Stomach smooth muscle (tissue), 2 donors: ENCODE measurements around the gene LDLRAD4.
A peak's percentile ranks its signal among the peaks of the same experiment; 100 is the strongest.

Source experiments
- H3K27ac ChIP-seq: one replicate; pipeline ENCODE4 v1.7.0; 2013; ENCODE audit warnings: mild to moderate bottlenecking, low read length, inconsistent platforms
- H3K27me3 ChIP-seq, 2 donors: one replicate each; pipeline ENCODE4 v1.7.0; 2013; ENCODE audit warnings: low read length in 2 of 2; ENCODE audit not compliant: insufficient read depth in 2 of 2, control insufficient read depth in 1 of 2
- H3K36me3 ChIP-seq, 2 donors: one replicate each; pipeline ENCODE4 v1.7.0; 2013; ENCODE audit warnings: low read length in 2 of 2; ENCODE audit not compliant: control insufficient read depth in 2 of 2, insufficient read depth in 2 of 2
- H3K4me1 ChIP-seq: one replicate; pipeline ENCODE4 v1.7.0; 2013; ENCODE audit warnings: low read length; ENCODE audit not compliant: control insufficient read depth, insufficient read depth
- H3K4me3 ChIP-seq, 2 donors: one replicate each; pipeline ENCODE4 v1.7.0; 2013; ENCODE audit warnings: low read length in 2 of 2
- H3K9ac ChIP-seq, 2 donors: one replicate each; pipeline ENCODE4 v1.7.0; 2013; ENCODE audit warnings: low read length in 2 of 2, mild to moderate bottlenecking in 1 of 2
- H3K9me3 ChIP-seq, 2 donors: one replicate each; pipeline ENCODE4 v1.7.0; 2013; ENCODE audit warnings: low read length in 2 of 2; ENCODE audit not compliant: control insufficient read depth in 2 of 2
- donor health status: healthy.
- donor health status: Pancreatic carcinoma.

Gene LDLRAD4

GRCh38 chr18:13625843-13626543, 407.4 kb downstream of the LDLRAD4 start:
- Histone ChIP-seq H3K9me3 (no peaks in the 10 kb centered on the region), H3K27me3 (no peaks in the 10 kb centered on the region), H3K27ac (no peak overlapping the region), H3K9ac (no peak overlapping the region), H3K36me3 (peaks cover 5 to 8% of the 10 kb centered on the region in 2 donors), H3K4me3 (no peak overlapping the region), H3K4me1 (peaks cover 6% of the 10 kb centered on the region)

DNA sequence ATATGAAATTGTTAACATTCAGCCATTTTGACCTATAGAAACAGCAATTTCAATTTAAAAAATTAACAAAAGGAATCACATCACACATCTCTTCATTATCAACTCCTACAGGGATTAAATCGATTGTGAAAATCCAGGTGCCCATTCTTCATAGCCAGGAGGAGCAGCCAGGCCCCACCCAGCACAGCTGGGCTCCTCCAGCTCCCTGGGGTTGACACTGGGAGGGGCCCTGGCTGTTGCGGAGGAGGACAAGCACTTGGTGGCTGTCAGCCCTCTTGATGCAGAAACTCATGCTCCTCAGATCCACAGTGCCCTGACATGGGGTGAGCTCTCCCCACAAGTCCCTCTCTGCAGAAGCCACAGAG, 408.0 kb downstream of the LDLRAD4 start:
- Histone ChIP-seq H3K9me3 (no peaks in the 10 kb centered on the region), H3K36me3 (peaks cover 5 to 6% of the 10 kb centered on the region in 2 donors), H3K27ac (no peak overlapping the region), H3K9ac (no peak overlapping the region), H3K27me3 (no peaks in the 10 kb centered on the region), H3K4me1 (peaks cover 6% of the 10 kb centered on the region), H3K4me3 (no peak overlapping the region)

- H3K27me3 ChIP-seq = no peaks in the 10 kb centered on the region
- peaks cover 6% of the 10 kb centered on the region for H3K4me1 ChIP-seq
- no peak overlapping the region for H3K9ac ChIP-seq
- peaks cover 2 to 5% of the 10 kb centered on the region in 2 donors for H3K36me3 ChIP-seq
- H3K9me3 ChIP-seq = no peaks in the 10 kb centered on the region
- H3K4me3 ChIP-seq = no peak overlapping the region
- H3K27ac ChIP-seq = no peak overlapping the region
These were observed 409.1 kb downstream of the LDLRAD4 start for GRCh38 chr18:13627639-13628038.

DNA sequence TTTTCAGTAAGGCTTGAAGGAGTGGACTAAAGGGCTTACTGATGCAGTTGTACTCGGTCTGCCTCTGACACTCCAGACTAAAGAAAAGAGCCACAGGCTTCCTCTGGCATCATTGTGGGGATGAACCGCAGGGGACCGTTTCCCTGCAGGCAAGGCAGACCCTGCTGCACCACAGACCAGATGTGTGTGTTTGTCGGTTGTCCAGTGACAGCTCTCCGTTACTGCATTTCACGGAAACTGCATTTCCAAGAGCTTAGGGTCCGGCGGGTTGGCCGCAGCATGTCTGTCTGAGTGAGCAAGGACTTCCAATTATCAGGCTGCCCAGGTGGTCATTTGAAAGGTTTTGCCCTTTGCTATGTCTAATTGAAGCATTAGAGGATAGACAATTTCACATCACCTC, 409.7 kb downstream of the LDLRAD4 start:
- H3K4me3 ChIP-seq = no peak overlapping the region
- no peak overlapping the region for H3K9ac ChIP-seq
- no peaks in the 10 kb centered on the region for H3K9me3 ChIP-seq
- H3K27ac ChIP-seq = no peak overlapping the region
- peaks cover 0 to 5% of the 10 kb centered on the region in 2 donors for H3K36me3 ChIP-seq
- no peaks in the 10 kb centered on the region for H3K27me3 ChIP-seq
- peaks cover 6% of the 10 kb centered on the region for H3K4me1 ChIP-seq

DNA sequence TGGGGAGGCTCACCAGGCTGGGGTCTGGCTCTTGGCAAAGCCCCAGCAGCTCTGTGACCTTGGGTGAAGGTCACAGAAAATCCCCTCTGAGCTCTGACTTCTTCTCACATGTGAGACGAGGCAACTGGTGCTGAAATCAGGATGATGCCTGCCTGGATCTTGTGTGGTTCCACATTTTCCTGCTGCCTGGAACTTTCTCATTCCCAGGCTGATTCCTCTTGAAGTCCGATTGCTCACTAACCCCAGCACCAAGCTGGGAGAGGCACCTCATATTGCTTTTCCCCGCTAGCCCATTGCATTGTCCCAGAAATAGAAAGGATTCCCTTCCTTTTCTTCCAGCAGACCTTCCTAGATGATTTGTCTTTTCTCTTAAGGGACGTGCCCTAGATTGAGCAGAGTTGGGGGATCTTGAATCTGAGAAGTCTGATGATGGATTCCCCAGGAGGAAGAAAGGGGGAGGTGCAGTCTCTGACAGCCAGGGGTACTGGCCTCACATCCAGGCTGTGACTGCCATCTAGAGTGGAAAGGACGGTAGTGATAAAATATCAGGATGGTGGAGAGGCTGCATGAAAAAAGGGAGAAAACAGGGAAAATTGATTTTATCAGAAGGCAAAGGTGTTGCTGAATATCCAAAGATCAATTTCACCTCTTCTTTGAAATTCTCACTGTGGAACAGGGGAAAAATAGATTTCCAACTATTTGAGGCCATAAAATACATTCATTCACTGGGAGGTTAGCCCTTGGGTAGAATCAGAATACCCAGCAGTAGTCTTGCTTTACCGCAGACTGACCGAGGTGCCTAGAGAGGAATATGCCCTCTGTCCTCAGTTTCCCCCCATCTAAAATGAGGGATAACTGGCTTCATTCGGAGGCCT, 411.5 kb downstream of the LDLRAD4 start:
- peak overlapping the region; percentile 41 for H3K27ac ChIP-seq
- H3K4me1 ChIP-seq = peaks cover 8% of the 10 kb centered on the region
- H3K9ac ChIP-seq = peak overlapping the region in 1 of 2 donors; percentile 29
- peak overlapping the region; percentile 1 to 44 for H3K4me3 ChIP-seq
- H3K36me3 ChIP-seq = no peaks in the 10 kb centered on the region
- no peaks in the 10 kb centered on the region for H3K9me3 ChIP-seq
- H3K27me3 ChIP-seq = no peaks in the 10 kb centered on the region

DNA sequence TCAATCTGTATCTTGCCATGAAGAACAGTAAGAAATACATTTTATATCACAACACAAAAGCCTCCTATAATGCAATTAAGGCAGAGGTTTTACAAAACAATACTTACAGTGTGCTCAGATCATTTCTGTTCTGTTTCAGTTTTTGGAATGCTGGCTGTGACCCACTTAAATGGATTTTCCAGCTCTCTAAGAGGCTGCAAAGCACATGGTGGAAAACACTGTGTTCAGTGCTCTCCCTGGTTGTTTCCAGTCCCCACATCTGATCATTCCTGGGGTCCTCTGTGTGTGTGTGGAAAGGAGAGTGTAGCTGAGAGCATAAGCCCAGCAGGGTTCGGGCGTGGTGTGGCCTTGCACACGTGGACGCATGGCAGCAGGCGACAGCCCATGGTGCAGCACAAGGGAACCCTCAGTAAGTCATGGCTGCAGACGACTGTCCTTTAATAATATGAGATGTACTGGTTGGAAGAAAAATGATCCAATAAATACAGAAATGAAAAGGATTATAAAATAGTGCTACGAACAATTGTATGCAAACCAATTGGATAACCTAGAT, 412.2 kb downstream of the LDLRAD4 start:
- no peak overlapping the region for H3K27ac ChIP-seq
- peaks cover 9% of the 10 kb centered on the region for H3K4me1 ChIP-seq
- no peak overlapping the region for H3K4me3 ChIP-seq
- H3K27me3 ChIP-seq = no peaks in the 10 kb centered on the region
- no peaks in the 10 kb centered on the region for H3K9me3 ChIP-seq
- H3K9ac ChIP-seq = no peak overlapping the region
- H3K36me3 ChIP-seq = no peaks in the 10 kb centered on the region

DNA sequence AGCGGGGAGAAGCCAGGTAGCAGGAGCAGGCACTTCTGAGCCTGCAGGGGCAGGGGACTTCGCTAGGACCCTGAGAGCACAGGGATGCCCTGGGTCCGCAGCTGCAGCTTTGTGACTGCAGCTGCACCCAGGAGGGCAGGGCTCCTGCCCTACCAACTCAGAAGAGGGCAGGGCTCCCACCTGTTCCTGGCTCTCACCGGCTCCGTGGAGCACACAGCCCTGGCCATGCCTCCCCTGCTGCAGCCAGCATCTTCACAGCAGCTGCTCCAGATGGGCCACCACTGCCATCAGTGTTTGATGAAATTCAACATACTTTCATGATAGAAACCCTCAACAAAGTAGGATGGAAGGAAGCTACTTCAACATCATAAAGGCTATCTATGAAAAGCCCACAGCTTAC, 415.1 kb downstream of the LDLRAD4 start:
- Histone ChIP-seq H3K4me1 (peaks cover 9% of the 10 kb centered on the region), H3K27me3 (no peaks in the 10 kb centered on the region), H3K36me3 (no peaks in the 10 kb centered on the region), H3K27ac (no peak overlapping the region), H3K9me3 (no peaks in the 10 kb centered on the region), H3K4me3 (no peak overlapping the region), H3K9ac (no peak overlapping the region)

DNA sequence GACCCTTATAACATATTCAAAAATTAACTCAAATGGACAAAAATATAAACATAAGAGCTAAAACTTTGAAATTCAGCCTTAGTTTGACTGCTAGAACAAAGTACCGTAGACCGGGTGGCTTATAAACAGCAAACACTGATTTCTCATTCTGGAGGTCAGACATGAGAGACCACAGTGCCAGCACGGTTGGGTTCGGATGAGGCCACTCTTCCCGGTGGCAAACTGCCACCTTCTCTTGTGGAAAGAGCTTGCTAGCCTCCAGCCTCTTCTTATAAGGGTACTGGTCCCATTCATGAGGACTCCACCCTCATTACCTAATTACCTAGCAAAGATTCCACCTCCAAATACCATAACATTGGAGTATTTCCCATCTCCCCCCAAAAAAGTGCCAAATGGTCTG, 416.5 kb downstream of the LDLRAD4 start:
- no peaks in the 10 kb centered on the region for H3K27me3 ChIP-seq
- H3K4me1 ChIP-seq = peaks cover 3% of the 10 kb centered on the region
- H3K4me3 ChIP-seq = no peak overlapping the region
- no peak overlapping the region for H3K9ac ChIP-seq
- no peak overlapping the region for H3K27ac ChIP-seq
- H3K36me3 ChIP-seq = no peaks in the 10 kb centered on the region
- H3K9me3 ChIP-seq = no peaks in the 10 kb centered on the region

- Histone ChIP-seq H3K9me3 (no peaks in the 10 kb centered on the region), H3K27me3 (no peaks in the 10 kb centered on the region), H3K27ac (no peak overlapping the region), H3K4me1 (peaks cover 9% of the 10 kb centered on the region), H3K4me3 (no peak overlapping the region), H3K9ac (no peak overlapping the region), H3K36me3 (no peaks in the 10 kb centered on the region)
These were observed 420.4 kb downstream of the LDLRAD4 start for GRCh38 chr18:13638719-13639595.

GRCh38 chr18:13640266-13640860, 421.8 kb downstream of the LDLRAD4 start:
- no peak overlapping the region for H3K27ac ChIP-seq
- H3K4me1 ChIP-seq = peaks cover 6% of the 10 kb centered on the region
- no peak overlapping the region for H3K9ac ChIP-seq
- H3K27me3 ChIP-seq = no peaks in the 10 kb centered on the region
- H3K9me3 ChIP-seq = no peaks in the 10 kb centered on the region
- peaks cover 4% of the 10 kb centered on the region in 2 donors for H3K36me3 ChIP-seq
- H3K4me3 ChIP-seq = no peak overlapping the region
